ENCODE results near the gene PRKD3.

- TF ChIP-seq GATA2 (IDR thresholded peaks at IDR 0.05; ENCODE audit: low read depth, low read length) (no peak), GATA3 (IDR thresholded peaks at IDR 0.05; ENCODE audit: low read depth, low read length) (no peak)
Measured at GRCh38 chr2:37291680-37292079, 33.0 kb downstream of the PRKD3 start.
